Mucosa of descending colon (tissue), 3 donors: ENCODE data around the gene CORT. TPM values are rescaled to one million over a fixed set of nuclear protein-coding genes. Genes with fewer than 3 reads are reported as not detected.

Source experiments
- ATAC-seq: fragments of 200-7000 bp; cut with Tn5 transposase; one replicate; pipeline ENCODE4 v1.9.1; 2020; ENCODE audit warnings: mild to moderate bottlenecking, moderate library complexity
- DNase-seq, 3 donors: peaks; one replicate each; pipeline ENCODE4 v3.0.0-alpha.2; 2020
- H3K36me3 ChIP-seq: fragments of 200-600 bp; one replicate; pipeline ENCODE4 v1.8.0; 2021; ENCODE audit warnings: low read depth, mild to moderate bottlenecking
- H3K4me1 ChIP-seq: fragments of 200-600 bp; one replicate; pipeline ENCODE4 v1.8.0; 2021; ENCODE audit warnings: low read depth, mild to moderate bottlenecking
- H3K4me3 ChIP-seq: fragments of 200-600 bp; one replicate; pipeline ENCODE4 v1.8.0; 2021; ENCODE audit warnings: mild to moderate bottlenecking
- H3K9me3 ChIP-seq: fragments of 200-600 bp; one replicate; pipeline ENCODE4 v1.8.0; 2021; ENCODE audit warnings: mild to moderate bottlenecking
- CTCF ChIP-seq: fragments of 200-600 bp; IDR thresholded peaks from one replicate; pipeline ENCODE4 v1.8.0; 2022; ENCODE audit warnings: antibody characterized with exemption, mild to moderate bottlenecking
- intact Hi-C, 2 donors: fragments of 100-400 bp; cut with DNase I in 1 of 2; cut with micrococcal nuclease in 1 of 2; formaldehyde crosslinking; loops; one replicate each; pipeline versions ENCODE4 v1.11.0 to v1.11.1; 2022; cut with DNase I, micrococcal nuclease
- total RNA-seq, 3 donors: library from RNA; stranded (reverse); fragmentation: NEBNext Ultra II Directional in 2 of 3; extraction: Animal tissue kit (Norgen Biotek cat#: 25700) in 2 of 3; gene quantifications; one replicate each; pipeline versions ENCODE4 v1.2.1 to v1.2.4, GENCODE V29; 2021 to 2023
- donor health status: DM: no; HTN: no; CAD: no; lungs with moderate emphysema.
- donor health status: DM: no; HTN: no; CAD: no.
- donor health status: DM: no; HTN: yes; CAD: no.

Gene CORT
- total RNA-seq, 3 donors from 2014 or later: 0.32 to 0.43 TPM; not detected in 1

GRCh38 chr1:10474613-10475507 lies 25.0 kb downstream of the CORT start, which contains the start of gene PEX14:
Gene PEX14, plus strand, starts transcription at chr1:10474950. Its CDS starts 17 bp downstream, at chr1:10474967.
- ATAC-seq (peak; percentile 94), DNase-seq (peak; percentile 91 to 93 (median 92))
- Histone ChIP-seq H3K4me3 (peak within 1 kb of the TSS; percentile 97), H3K36me3 (no peaks in the 10 kb centered on the region), H3K4me1 (peaks cover 17% of the 10 kb centered on the region), H3K9me3 (no peaks in the 10 kb centered on the region)
- no peak for TF ChIP-seq CTCF
- intact Hi-C loops: no loop called here

GRCh38 chr1:10475510-10475909 lies 25.7 kb downstream of the CORT start:
- peak overlapping the region; percentile 97 for H3K4me3 ChIP-seq
- no peak for ATAC-seq
- H3K36me3 ChIP-seq: no peaks in the 10 kb centered on the region
- no peaks in the 10 kb centered on the region for H3K9me3 ChIP-seq
- peaks cover 17% of the 10 kb centered on the region for H3K4me1 ChIP-seq
- no peak for TF ChIP-seq CTCF
- intact Hi-C loops: no loop called here
- peak in 1 of 3 donors; percentile 30 for DNase-seq

- DNase-seq (no peak), ATAC-seq (no peak)
- Histone ChIP-seq H3K4me3 (no peak overlapping the region), H3K36me3 (no peaks in the 10 kb centered on the region), H3K4me1 (peaks cover 7% of the 10 kb centered on the region), H3K9me3 (no peaks in the 10 kb centered on the region)
- intact Hi-C loops: no loop called here
- no peak for TF ChIP-seq CTCF
Measured at GRCh38 chr1:10479296-10479695, 29.5 kb downstream of the CORT start.

GRCh38 chr1:10480614-10481013 lies 30.8 kb downstream of the CORT start:
- Histone ChIP-seq H3K4me3 (no peak overlapping the region), H3K36me3 (no peaks in the 10 kb centered on the region), H3K9me3 (no peaks in the 10 kb centered on the region), H3K4me1 (peaks cover 6% of the 10 kb centered on the region)
- DNase-seq (no peak), ATAC-seq (no peak)
- TF ChIP-seq CTCF: no peak
- intact Hi-C loops: no loop called here

GRCh38 chr1:10484521-10484920 lies 34.7 kb downstream of the CORT start:
- TF ChIP-seq CTCF: no peak
- Histone ChIP-seq H3K36me3 (no peaks in the 10 kb centered on the region), H3K4me1 (peaks cover 4% of the 10 kb centered on the region), H3K9me3 (no peaks in the 10 kb centered on the region), H3K4me3 (no peak overlapping the region)
- no peak for ATAC-seq
- intact Hi-C loops: no loop called here
- DNase-seq: no peak
